ENCODE results near the gene EDN2.

EDN2 gene

DNA sequence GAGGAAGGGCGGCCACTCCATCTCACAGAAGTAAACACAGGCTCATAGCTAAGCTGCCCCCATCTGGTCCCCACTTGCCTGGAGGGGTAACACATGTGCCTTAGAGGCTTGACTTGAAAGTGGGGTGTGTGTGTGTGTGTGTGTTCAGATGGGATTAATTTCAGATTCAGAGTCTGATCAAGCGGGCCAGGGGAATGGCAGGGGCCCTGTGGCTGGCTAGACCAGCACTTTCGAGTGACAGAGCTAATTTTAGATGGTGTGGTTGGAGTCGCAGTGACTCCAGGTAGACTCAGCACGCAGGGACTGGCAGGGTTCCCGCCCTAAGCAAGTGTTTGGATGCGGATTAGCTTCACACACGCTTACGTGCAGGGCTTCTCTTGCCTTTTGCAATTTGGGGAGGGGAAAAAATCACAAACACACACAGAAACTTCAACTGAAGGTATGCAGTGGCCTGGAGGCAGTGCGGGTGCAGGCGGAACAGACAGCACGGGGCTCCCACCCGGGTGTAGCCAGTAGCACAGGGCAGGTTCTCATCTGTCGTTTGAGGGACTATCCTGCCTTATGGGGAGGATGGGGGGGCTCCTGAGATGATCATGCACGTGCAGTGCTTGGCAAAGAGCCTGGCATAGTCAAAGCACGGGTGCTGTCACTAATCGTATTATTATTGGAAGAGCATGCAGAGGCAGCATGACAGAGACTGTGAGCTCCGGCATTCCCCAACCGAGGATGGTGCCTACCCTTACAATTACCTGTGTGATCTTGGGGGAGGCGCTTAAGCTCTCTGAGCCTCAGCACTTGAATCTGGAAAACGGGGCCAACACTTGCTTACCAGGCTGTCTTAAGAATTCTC is 1.3 kb downstream of the EDN2 start:
- DNase-seq (ENCODE audit: low read depth in 2 of 2): no peak

DNA sequence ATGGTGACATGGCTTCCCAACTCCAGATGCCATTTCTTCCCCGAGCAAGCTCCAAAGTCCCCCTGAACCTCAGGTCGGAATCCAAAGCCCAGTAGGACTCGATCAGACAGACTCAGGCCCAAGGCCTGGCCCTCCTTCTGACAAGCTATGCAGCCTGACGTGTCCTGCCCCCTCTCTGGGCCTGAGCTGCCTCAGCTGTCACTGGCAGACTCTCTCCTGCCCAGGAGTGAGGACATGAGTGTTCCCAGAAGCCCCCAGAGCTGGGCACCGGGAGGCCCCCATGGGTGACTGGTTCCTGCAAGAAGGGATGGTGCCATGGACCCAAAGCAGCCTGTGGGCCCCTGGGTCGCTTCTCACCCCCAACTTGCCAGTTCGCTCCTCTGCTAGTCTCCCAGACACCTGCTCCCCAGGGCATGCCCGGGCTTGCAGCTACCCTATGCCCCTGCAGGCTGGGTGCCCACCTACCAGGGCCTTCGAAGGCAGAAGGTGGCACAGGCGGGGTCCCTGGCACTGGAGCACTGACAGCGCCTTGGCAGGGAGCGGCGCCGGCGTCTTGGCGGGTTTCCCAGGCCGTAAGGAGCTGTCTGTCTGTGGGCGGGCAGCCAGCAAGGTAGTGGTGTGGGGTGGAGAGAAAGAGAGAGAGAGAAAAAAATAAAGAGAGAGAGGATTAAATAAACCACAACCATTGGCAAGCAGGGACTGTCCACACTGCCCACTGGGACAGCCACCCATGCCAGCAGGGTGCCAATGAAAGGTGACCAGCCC is 2.3 kb downstream of the EDN2 start:
- no peak for DNase-seq (ENCODE audit: low read depth in 2 of 2)

DNA sequence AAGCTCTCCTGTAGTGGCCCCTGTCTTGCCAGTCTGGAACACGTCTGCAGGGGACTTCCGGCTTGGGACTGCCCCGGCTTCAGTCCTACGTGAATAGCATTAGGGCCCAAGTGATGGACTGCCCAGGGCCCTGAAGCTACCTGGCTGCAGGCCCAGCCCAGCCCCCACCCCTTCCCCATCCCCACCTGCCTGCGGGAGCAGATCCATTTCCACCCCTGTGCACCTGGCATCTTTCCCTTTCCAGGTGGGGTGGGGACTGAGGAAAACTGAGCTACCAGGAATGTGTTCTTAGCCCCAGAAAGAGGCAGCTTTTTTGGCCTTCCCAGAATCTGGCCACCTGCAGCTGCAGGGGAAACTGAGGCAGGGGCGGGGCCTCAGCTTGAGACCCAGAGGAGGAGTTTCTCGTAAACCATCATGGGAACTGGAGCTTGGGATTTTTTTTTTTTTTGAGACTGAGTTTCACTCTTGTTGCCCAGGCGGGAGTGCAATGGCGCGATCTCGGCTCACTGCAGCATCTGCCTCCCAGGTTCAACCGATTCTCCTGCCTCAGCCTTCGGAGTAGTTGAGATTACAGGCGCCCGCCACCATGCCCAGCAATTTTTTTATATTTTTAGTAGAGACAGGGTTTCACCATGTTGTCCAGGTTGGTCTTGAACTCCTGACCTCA is 3.2 kb downstream of the EDN2 start:
- no peak for DNase-seq (ENCODE audit: low read depth in 2 of 2)

DNA sequence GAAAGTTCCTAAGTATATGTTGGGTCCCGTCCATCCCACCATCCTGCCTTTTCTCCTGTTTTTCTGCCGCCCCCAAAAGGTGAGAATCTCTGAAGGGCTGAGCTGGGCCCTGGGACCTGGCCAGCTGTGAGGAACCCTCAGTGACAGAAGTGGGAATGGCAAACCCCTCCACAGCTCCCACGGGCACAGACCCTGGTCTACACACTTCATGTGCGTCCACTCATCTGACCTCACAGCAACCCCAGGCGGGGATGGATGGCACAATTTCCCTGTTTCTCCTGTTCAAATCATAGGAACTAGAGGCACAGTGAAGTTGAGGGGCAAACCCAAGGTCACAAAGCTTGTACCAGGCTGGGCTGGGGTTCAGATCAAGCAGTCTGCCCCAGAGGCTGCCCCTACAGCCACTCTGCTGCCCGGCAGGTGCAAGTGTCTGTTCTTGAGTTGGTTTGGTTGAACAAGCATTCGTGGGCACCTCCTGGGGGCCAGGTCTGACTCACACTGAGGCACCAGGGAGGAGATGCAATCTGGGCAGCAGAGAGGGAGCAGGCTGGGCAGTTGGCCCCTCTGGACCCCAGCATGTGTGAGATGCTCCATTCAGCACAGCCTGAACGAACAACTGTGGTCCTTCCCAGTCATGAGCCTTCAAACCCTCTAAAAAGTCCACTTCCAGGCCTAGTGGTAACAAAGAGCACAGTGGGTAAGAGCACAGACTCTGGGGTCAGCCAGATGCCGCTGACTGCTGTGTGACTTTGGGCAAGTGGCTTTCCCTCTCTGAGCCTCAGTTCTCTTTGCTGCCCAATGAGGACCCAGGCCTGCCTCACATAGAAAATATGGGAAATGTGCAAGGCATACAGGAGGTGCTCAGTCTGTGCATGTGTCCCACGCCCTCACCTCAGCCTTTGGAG is 4.0 kb downstream of the EDN2 start:
- no peak for DNase-seq (ENCODE audit: low read depth in 2 of 2)

DNA sequence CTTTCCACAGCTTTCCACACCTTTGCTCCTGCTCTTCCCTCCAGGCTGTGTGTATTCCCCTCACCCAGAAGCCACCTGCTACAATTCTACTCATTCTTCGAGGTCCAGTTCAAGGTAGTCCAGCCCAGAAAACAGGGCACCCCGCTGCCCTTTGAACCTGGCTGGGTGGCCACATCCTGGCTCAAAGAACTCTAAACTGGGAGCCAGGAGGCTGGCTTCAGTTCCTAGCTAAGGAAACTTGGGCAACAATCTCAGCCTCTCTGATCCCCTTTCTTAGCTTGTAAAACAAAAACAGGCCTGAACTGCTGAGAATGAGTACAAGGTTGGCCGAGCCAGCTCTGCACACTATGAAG is 4.7 kb downstream of the EDN2 start:
- DNase-seq (ENCODE audit: low read depth in 2 of 2): no peak

DNA sequence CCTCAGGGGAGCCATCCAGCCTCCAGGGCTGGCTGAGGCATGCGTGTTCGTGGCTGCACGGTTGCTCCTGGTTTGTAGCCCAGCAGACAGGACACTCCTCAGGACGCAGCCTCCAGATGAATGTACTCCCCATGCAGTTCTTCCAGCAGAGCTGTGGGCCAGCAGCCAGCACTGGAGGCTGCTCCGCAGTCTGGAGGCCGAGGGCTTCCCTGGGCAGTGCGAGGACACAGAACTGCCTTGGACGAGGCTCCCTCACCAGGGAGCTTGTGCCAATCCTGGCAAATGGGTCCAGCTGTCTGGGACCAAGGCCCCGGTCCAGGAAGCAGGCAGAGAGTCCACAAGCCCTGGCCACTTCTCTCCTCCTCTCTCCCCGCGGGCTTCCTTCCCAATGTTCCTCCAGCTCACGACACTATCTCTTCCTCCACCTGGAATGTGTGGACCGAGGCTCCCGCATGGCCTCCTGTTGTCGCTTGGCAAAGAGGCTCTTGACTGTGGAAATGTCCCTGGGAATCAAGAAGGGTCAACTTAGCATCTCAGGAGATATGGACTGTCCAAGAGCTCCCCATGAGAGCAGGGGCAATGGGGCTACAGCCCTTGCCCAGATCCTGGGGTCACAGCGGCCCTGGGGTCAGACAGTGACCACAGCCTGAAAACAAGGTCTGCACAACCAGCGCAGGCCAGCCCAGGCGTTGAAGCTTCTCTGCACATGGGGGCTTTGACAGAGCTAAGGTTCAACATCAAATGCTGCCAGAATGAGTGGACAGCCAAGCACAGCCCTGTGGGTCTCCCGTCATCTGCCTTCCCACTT is 5.3 kb downstream of the EDN2 start:
- DNase-seq (ENCODE audit: low read depth in 2 of 2): no peak

DNA sequence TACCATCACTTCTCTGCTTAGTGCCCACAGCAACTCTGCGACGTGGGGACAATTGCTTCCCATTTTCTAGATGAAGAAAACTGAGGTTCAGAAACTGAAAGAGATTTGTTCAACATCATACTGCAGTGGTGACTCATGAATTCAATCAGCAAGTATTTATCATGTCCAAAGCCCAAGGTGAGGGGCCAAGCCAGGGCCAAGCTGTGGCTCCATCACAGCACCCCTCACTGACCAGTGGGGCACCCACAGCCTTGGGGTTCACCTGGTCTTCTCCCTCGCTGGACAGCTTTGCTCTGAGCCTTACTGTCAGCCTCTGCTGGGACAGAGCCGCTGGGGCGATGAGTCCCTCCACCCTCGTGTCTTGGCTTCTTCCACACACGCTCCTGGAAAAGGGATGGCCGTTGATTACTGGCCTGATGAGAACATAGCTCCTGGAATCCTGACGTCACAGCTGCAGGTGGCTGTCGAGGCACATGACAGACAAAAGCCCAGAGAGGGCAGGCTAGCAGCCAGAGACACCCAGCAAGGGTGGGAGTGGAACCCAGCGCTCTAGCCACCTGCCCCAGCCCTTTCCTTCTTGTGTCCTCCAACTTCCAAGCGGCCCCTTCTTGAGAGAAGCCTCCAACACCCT is 6.2 kb downstream of the EDN2 start:
- no peak for DNase-seq (ENCODE audit: low read depth in 2 of 2)

DNA sequence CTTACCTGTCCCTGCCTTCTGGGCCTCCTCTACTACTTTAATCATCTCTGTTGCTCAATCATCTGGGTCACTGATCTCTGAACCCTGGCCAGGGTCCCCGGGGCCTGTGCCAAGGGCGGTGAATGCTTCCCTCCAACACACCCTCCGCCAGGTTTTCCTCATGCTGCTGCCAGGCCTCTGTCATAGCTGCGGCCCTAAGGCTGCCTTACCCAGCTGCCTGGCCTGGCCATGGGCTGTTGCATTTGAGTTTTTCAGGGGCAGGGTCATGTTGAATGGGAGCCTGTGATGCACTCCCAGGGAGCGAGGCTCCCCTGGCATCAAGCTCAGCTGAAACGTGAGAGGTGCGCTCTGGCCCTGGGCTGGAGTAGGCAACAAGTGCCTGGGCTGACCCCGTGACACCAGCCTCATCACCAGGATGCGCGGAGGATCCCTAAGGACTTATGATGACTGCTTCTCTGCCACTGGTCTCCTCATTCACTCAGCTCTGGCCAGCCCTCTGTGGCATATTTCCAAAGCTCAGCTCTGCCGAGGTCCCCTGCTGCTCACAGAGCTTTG is 7.6 kb downstream of the EDN2 start:
- DNase-seq (ENCODE audit: low read depth in 2 of 2): no peak

DNA sequence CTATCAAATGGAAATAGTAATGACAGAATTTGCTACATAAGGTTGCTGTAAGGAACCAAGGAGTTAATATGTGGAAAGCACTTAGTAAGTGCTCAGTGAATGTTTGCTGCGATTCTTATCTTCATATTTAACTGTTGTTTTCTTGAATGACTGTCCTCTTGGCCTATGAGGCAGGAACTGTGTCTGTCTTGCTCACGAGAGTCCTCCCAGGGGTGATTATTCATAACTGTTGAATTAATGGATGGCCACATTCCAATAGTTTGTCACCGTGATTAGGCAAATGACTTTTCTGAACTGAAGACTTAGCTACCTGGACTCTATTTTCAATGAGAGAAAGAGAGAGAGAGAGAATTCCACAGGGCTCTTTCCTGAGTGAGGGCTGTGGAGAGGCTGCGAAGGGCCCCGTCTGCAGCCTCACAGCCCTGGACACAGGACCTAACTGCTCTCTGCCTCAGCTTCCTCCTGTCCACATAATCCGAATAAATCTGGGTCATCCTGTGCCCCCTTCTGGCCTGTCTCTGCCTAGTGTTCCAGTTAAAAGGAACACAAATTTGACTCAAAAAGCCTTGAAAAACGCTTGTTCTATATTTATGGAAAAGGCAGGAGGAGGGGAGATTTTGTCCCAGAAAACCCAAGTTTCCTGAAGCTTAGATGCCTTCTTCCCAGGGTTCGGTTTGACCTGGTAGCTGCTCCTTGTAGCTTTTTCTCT is 8.5 kb downstream of the EDN2 start:
- no peak for DNase-seq (ENCODE audit: low read depth in 2 of 2)

DNA sequence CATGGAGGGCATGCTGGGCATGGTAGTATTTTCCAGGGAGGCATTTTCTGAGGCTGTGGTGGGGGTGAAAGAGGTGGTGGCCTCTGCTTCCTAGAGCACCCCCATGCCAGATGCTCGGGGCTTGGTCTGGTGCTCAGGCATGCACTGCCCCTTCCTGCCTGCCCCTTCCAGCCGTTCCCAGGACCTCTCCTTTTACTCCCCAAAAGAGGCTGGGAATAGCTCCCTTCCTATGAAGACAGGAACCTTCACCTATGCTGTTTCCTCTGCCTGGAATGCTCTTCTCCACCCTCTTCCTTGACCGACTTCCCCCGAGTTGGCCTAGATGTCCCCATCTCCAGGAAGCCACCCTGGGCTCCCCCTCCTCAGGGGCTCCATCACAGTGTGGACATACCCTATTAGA is 9.1 kb downstream of the EDN2 start:
- no peak for DNase-seq (ENCODE audit: low read depth in 2 of 2)

DNA sequence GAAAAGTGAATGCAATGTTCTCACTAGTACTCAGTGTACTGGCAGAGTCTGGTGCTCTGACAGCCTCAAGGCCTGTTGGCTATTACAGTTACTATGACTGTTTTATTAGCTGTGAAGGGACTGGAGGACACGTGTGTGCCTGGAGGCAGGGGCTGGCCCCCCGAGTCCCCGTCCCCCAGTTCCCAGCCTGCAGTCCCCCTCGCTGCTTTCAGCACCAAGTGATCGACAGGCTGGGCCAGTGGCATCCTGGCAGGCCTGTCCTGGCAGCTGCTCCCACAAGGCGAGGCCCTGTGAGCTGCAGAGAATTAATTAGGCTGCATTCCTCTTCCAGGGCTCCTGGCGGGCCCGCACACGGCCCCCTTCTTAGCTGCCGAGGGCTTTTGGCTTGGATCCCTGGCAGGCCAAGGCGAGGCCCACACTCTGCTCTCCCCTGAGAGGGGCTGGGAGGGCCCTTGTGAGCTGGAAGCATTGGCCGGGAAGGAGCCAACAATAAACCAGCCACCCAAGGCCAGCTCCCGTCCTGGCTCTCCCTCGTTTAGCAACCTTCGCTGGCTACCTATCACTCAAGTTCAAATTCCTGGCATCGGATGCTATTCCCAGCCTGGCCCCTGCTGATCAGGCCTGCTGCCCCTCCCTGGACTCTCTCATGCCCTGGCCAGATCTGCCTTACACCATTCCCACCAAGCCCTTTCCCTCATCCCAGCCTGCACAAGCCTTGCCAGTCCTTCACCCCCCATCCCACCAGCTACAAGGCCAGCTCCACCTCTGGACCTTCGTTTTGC is 9.8 kb downstream of the EDN2 start:
- DNase-seq (ENCODE audit: low read depth in 2 of 2): no peak

DNA sequence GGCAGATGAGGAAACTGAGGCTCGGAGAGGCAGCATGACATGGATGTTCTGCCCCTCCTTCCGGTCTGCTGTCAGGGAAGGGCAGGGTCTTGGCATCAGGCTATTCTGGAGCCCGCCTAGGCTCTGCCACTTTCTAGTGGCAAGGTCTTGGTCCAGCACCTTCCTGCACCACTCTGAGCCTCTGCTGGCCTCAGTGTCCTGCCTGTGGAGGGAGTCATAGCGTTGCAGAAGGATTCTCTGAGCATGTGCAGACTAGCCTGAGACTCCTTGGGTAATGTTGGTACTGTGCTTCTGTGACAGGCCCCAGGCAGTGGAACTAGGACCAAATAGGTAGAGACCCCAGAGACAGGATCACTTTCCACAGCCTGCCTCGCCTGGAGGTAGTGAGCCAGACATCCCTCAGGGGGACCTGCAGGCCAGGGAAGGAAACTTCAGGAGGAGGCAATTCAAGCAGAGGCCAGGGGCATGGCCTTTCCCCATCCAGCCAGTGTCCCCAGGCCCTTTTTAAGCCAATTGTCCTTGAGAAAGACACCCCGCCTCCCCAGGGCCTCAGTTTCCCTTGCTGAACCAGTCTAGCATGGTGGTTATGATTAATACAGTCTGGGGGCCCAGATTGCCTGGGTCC is 10.6 kb downstream of the EDN2 start:
- DNase-seq (ENCODE audit: low read depth in 2 of 2): no peak

DNA sequence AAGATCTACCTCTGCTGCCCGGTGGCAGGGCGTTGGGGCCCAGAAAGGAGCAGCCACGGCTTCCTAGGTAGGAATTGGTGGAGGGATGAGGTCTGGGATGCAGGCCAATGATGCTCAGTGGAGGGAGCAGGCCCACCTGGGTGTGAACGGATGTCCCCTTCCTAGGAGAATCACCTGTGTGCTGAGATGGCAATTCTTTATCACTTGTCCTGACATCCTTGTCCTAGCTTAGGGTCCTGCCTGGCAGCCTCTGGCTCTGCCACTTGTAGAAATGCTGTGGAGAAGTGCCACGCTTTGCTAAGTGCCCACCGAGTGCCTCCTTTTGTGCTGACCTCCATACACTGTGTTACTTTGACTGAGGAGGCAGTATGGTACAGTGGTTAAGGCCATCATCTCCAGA is 12.8 kb downstream of the EDN2 start:
- no peak for DNase-seq (ENCODE audit: low read depth in 2 of 2)

DNA sequence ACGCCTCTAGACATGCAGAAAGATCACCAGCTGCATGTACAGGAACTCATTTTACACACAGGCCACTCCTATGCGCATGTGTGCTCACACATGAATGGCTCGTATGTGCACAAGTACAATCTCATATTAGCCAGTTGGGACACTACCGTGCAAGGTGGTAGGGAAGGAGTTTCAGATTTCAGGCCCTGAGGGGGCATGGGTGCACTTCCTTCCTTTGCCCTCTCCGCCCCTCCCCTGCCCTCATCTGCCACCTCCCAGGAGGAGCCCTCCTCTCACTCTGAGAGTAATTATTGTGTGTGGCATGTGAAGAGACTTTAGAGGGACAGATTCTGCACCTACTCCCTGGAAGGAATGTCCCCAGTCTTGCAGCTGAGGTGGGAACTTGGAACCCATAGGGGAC is 14.8 kb downstream of the EDN2 start:
- no peak for DNase-seq (ENCODE audit: low read depth in 2 of 2)

DNA sequence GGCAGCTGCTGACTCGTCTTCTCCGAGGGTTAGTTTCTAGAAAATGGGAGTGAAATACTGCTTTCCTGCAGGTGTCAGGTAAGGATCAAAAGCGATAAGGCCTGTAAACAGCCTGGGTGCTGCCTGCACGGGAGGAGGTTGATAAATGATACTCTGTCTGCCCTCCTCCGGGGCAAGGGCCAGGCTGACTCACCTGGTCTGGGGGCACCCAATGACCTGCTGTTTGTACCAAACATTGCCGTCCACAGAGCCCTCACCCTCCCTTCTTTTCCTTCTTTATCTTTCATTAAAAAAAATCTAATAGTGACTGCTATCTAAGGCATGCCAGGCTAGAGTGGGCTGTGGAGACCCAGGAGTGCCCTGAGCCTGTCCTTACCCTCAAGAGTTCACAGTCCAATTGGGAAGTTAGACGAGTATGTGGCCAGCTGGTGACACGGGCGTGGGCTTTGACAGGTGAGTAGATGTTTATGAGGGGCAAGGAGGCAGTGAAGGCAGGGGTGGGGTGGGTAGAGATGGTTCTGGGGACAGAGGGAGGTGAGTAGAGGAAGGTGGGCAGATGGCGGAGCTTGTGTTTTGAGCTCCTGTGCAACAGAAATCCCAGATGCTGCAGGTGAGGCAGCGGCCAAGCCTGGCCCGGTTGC is 16.2 kb downstream of the EDN2 start:
- no peak for DNase-seq (ENCODE audit: low read depth in 2 of 2)

DNA sequence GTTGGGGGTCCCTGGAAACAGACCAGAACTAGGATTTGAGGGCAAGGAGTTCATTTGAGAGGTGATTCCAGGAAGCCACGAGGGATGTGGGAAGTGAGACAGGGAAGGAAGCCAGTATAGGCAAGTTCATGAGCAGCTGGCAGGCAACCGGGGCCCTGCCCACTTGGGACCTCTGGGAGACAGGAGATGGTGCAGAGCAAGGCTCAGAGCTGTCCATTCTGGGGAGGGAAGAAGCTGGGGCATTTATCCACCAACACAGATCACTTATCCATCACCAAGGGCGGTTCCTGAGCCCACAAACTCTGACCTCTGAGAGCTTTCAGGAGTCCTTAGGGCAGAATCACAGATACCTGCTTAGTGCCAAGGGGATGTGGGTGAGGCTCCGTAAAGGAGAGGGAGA is 16.8 kb downstream of the EDN2 start:
- no peak for DNase-seq (ENCODE audit: low read depth in 2 of 2)

DNA sequence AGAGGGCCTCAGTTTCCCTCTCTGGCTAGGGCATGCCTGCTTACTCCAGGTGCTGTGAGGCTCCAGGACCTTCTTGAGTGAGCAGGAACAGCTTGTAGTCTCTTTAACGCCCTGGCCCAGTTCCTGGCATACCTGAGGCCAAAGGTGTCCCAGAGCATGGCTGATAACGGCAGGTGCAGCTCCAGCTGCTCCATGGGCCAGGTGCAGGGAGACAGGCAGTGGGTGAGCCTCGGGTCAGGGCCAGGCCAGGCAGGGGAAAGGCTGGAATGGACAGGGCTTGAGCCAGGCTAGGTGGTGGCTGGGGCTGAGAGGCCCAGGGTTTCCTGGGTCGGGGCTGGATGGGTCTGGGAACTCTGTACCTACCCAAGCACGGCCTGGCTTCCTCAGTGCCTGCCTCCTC is 18.3 kb downstream of the EDN2 start:
- DNase-seq (ENCODE audit: low read depth in 2 of 2): no peak

DNA sequence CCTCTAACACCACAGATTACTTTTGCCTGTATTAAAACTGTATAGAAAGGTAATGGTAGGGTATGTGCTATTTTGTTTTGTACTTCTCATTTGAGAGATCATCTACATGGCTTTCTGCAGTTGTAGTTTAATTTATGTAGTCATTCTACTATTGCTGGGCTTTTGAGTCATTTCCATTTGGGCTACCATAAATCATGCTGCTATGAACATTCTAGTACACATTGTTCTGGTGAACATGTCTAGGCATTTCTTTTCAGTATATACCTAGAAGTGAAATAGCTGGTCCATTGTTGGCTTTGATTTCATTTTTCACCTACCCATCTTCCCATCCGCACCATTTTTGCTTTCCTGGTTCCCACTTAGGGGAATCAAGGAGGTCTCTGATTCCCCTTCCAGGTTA is 18.7 kb downstream of the EDN2 start:
- DNase-seq (ENCODE audit: low read depth in 2 of 2): no peak
